ENCODE data around the gene PTPRE.

PTPRE gene

GRCh38 chr10:127906548-127907377, at the start of gene PTPRE:
PTPRE (plus strand) TSS chr10:127907103; CDS start chr10:128040882, 133,779 bp downstream.
- H3K9ac ChIP-seq (ENCODE audit: insufficient read length, low read depth), result peak within 1 kb of the TSS; percentile 80
- peaks cover 28% of the 10 kb centered on the region for H3K27me3 ChIP-seq (ENCODE audit: insufficient read depth, insufficient read length)
- no peaks in the 10 kb centered on the region for H3K9me3 ChIP-seq (ENCODE audit: insufficient read depth, low read length)
- H3K4me1 ChIP-seq (ENCODE audit: insufficient read depth, insufficient read length), result peaks cover 3% of the 10 kb centered on the region
- H3K4me3 ChIP-seq (ENCODE audit: insufficient read length, low read depth), result peak within 1 kb of the TSS; percentile 53
- H3K36me3 ChIP-seq (ENCODE audit: insufficient read depth, insufficient read length, low read length), result no peaks in the 10 kb centered on the region
- DNase-seq (ENCODE audit: low read depth, low spot score), result peak; percentile 38
- TF ChIP-seq YY1 (IDR thresholded peaks at IDR 0.05; ENCODE audit: insufficient read depth, insufficient read length) (no peak), SUZ12 (IDR thresholded peaks at IDR 0.05; ENCODE audit: extremely low read depth, insufficient read depth, insufficient read length) (no peak), ZNF274 (IDR thresholded peaks at IDR 0.05; ENCODE audit: low read depth, low read length) (no peak)

- Histone ChIP-seq H3K9ac (ENCODE audit: insufficient read length, low read depth) (no peak overlapping the region), H3K4me3 (ENCODE audit: insufficient read length, low read depth) (no peak overlapping the region), H3K4me1 (ENCODE audit: insufficient read depth, insufficient read length) (no peaks in the 10 kb centered on the region), H3K9me3 (ENCODE audit: insufficient read depth, low read length) (peaks cover 17% of the 10 kb centered on the region; the same call in 1 of the 2 replicates), H3K36me3 (ENCODE audit: insufficient read depth, insufficient read length, low read length) (no peaks in the 10 kb centered on the region), H3K27me3 (ENCODE audit: insufficient read depth, insufficient read length) (no peaks in the 10 kb centered on the region)
- DNase-seq (ENCODE audit: low read depth, low spot score), result no peak
- TF ChIP-seq SUZ12 (IDR thresholded peaks at IDR 0.05; ENCODE audit: extremely low read depth, insufficient read depth, insufficient read length) (no peak), YY1 (IDR thresholded peaks at IDR 0.05; ENCODE audit: insufficient read depth, insufficient read length) (no peak), ZNF274 (IDR thresholded peaks at IDR 0.05; ENCODE audit: low read depth, low read length) (no peak)
Observed at GRCh38 chr10:127860592-127860991, 46.3 kb upstream of the PTPRE start.

- Histone ChIP-seq H3K36me3 (ENCODE audit: insufficient read depth, insufficient read length, low read length) (no peaks in the 10 kb centered on the region), H3K9ac (ENCODE audit: insufficient read length, low read depth) (no peak overlapping the region), H3K27me3 (ENCODE audit: insufficient read depth, insufficient read length) (no peaks in the 10 kb centered on the region), H3K4me1 (ENCODE audit: insufficient read depth, insufficient read length) (no peaks in the 10 kb centered on the region), H3K4me3 (ENCODE audit: insufficient read length, low read depth) (no peak overlapping the region), H3K9me3 (ENCODE audit: insufficient read depth, low read length) (peaks cover 17% of the 10 kb centered on the region; the same call in 1 of the 2 replicates)
- TF ChIP-seq YY1 (IDR thresholded peaks at IDR 0.05; ENCODE audit: insufficient read depth, insufficient read length) (no peak), SUZ12 (IDR thresholded peaks at IDR 0.05; ENCODE audit: extremely low read depth, insufficient read depth, insufficient read length) (no peak), ZNF274 (IDR thresholded peaks at IDR 0.05; ENCODE audit: low read depth, low read length) (no peak)
- DNase-seq (ENCODE audit: low read depth, low spot score), result no peak
Observed at GRCh38 chr10:127863231-127863825, 43.6 kb upstream of the PTPRE start.

GRCh38 chr10:127866276-127867013, 40.5 kb upstream of the PTPRE start:
- H3K36me3 ChIP-seq (ENCODE audit: insufficient read depth, insufficient read length, low read length), result no peaks in the 10 kb centered on the region
- H3K9ac ChIP-seq (ENCODE audit: insufficient read length, low read depth), result no peak overlapping the region
- DNase-seq (ENCODE audit: low read depth, low spot score), result no peak
- H3K9me3 ChIP-seq (ENCODE audit: insufficient read depth, low read length), result peaks cover 29% of the 10 kb centered on the region
- H3K27me3 ChIP-seq (ENCODE audit: insufficient read depth, insufficient read length), result no peaks in the 10 kb centered on the region
- H3K4me3 ChIP-seq (ENCODE audit: insufficient read length, low read depth), result no peak overlapping the region
- TF ChIP-seq ZNF274 (IDR thresholded peaks at IDR 0.05; ENCODE audit: low read depth, low read length), result no peak
- no peak for TF ChIP-seq SUZ12 (IDR thresholded peaks at IDR 0.05; ENCODE audit: extremely low read depth, insufficient read depth, insufficient read length)
- no peak for TF ChIP-seq YY1 (IDR thresholded peaks at IDR 0.05; ENCODE audit: insufficient read depth, insufficient read length)
- H3K4me1 ChIP-seq (ENCODE audit: insufficient read depth, insufficient read length), result no peaks in the 10 kb centered on the region

DNA sequence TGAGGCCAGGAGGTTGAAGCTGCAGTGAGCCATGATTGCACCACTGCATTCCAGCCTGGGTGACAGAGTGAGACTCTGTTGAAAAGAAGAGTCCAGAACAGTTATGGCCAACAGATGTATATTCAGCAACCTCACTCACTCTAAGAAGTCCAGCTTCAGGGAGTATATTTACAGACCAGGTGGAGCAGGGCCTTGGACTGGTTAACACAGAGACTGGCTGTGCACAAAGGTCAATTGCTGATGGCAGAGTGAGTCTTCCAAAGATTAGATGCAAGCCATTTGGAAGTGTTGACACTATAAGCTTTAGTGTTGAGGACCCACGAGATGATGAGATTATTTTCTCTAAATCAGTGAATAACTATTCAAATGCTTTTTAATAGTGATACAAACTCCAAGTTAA, 39.1 kb upstream of the PTPRE start:
- Histone ChIP-seq H3K9me3 (ENCODE audit: insufficient read depth, low read length) (peaks cover 28% of the 10 kb centered on the region), H3K27me3 (ENCODE audit: insufficient read depth, insufficient read length) (no peaks in the 10 kb centered on the region), H3K4me3 (ENCODE audit: insufficient read length, low read depth) (no peak overlapping the region), H3K9ac (ENCODE audit: insufficient read length, low read depth) (no peak overlapping the region), H3K36me3 (ENCODE audit: insufficient read depth, insufficient read length, low read length) (no peaks in the 10 kb centered on the region), H3K4me1 (ENCODE audit: insufficient read depth, insufficient read length) (no peaks in the 10 kb centered on the region)
- no peak for TF ChIP-seq SUZ12 (IDR thresholded peaks at IDR 0.05; ENCODE audit: extremely low read depth, insufficient read depth, insufficient read length)
- no peak for TF ChIP-seq YY1 (IDR thresholded peaks at IDR 0.05; ENCODE audit: insufficient read depth, insufficient read length)
- TF ChIP-seq ZNF274 (IDR thresholded peaks at IDR 0.05; ENCODE audit: low read depth, low read length), result no peak
- DNase-seq (ENCODE audit: low read depth, low spot score), result no peak

GRCh38 chr10:127869329-127869728, 37.6 kb upstream of the PTPRE start:
- H3K4me1 ChIP-seq (ENCODE audit: insufficient read depth, insufficient read length), result no peaks in the 10 kb centered on the region
- no peak overlapping the region for H3K4me3 ChIP-seq (ENCODE audit: insufficient read length, low read depth)
- DNase-seq (ENCODE audit: low read depth, low spot score), result no peak
- H3K9ac ChIP-seq (ENCODE audit: insufficient read length, low read depth), result no peak overlapping the region
- TF ChIP-seq ZNF274 (IDR thresholded peaks at IDR 0.05; ENCODE audit: low read depth, low read length), result no peak
- TF ChIP-seq SUZ12 (IDR thresholded peaks at IDR 0.05; ENCODE audit: extremely low read depth, insufficient read depth, insufficient read length), result no peak
- no peak for TF ChIP-seq YY1 (IDR thresholded peaks at IDR 0.05; ENCODE audit: insufficient read depth, insufficient read length)
- no peaks in the 10 kb centered on the region for H3K27me3 ChIP-seq (ENCODE audit: insufficient read depth, insufficient read length)
- no peaks in the 10 kb centered on the region for H3K36me3 ChIP-seq (ENCODE audit: insufficient read depth, insufficient read length, low read length)
- H3K9me3 ChIP-seq (ENCODE audit: insufficient read depth, low read length), result peaks cover 13% of the 10 kb centered on the region
